GM18511 (cell line): Measurements from ENCODE around the gene PTPRM.

ENCODE experiments used
- ATAC-seq: cut with Tn5 transposase; IDR thresholded peaks from one replicate; pipeline ENCODE4 v1.9.1; 2021; ENCODE audit warnings: mild to moderate bottlenecking, moderate library complexity; ENCODE audit not compliant: unreplicated experiment

Gene PTPRM

DNA sequence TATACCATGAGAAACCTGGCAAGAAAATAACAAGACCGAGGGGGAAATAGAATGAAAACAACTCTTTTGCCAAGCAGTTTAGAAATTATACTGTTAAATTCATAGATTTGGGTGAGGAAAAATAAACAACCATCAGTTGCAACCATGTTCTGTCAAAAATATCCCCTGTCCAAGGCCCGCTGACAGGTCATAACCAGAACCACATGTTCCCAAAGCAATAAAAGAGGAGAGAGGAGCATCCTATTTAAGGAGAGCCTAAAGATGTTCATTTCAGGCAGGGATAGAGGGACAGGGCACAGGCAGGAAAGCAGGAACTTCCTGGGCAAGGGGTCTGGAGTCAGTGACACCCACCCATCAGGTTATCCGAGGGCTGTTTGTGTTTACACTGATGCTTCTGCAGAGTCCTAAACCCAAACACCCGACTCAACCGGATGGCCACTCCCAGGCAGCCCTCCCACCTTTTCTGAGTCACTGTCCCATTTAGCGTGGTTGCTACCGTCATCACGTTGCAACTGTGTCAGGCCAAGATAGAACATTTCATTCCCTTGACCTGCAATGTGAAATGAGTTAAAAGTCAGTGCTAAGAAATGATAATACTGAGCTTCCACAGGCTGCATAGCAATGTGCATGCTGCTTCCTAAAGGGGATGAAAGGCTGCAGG is 573.9 kb downstream of the PTPRM start:
- ATAC-seq: no peak

DNA sequence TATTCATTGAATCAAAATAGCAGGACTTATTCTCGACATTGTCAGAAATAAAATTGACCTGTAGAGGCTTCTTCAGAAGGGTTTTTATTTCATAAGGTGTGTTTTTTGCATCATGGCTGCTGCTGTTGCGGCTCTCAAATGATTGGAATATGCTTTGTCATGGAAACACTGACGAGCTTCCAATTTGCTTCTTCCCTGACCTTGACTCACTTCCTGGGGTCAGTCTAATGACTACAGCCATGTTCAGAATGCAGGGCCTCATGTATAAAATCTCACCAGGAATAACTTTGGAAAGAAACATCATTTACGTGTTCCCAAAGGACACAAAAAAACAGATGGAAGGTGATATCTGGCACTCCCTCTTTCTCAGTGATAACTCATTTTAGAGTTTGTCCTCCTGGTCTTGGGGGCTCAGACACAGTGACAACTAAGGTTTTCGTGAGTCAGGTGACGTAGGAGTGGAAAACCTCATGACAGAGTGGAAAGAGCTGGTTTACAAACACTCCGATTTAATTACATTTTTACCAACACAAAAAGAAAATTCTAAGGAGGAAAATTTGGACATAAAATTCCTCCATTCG is 575.1 kb downstream of the PTPRM start:
- no peak for ATAC-seq

DNA sequence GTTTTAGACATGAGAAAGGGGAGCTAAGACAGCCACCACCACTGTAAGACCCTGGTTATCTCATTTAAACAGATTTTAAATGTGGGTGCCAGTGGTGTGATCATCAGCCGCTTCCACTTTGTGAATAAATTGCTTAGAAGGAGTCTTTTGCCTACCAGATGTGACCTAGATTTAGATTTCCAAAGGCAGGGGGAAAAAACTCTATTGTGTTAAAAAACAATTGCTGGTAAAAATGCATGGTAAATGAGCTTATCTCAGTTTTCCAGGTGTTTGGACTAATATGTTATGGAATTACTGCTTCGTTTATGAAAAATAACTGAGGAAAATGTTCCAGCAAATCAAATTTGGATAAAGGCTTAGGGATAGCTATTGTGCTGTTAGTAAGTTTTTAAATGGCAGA is 575.8 kb downstream of the PTPRM start:
- ATAC-seq: no peak

DNA sequence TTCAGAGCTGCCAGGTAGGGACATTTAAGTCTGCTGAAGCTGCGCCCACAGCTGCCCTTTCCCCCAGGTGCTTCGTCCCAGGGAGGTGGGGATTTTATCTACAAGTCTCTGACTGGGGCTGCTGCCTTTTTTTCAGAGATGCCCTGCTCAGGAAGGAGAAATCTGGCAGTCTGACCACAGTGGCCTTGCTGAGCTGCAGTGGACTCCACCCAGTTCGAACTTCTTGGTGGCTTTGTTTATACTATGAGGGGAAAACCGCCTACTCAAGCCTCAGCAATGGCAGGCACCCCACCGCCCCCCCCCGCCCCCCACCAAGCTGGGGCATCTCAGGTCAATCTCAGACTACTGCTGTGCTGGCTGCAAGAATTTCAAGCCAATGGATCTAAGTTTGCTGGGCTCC is 584.1 kb downstream of the PTPRM start:
- ATAC-seq: no peak

DNA sequence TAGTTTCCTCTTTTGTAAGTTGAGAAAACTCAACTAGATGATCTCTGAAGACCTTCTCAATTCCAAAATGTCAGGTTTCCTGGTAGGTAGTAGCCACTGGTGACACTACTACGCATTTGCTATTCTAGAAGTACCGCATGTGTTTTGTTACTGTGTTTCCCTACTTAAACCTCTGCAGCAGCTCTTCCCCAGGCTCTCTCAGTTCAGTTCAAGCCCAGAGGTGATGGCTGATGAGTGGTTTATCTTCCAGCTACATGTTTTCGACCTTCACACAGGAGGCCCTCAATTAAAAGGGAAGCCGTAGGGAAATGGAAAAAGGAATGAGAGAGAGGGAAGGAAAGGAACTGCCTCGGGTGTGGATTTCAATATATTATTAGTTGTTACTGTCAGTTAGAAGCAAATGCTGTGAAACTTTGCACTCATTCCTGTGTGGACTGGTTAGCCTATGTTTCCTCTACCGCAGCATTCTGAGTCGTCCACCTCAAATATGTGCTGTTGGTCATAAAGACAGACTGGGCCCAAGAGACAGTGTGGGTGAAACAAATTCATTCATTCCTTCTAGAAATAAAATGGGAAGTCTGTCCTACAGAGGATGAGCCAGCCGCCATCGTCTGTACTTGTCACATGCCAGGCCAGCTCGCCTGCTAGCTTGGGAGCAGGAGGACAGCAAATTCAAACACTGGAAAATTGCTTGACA is 586.9 kb downstream of the PTPRM start:
- no peak for ATAC-seq

DNA sequence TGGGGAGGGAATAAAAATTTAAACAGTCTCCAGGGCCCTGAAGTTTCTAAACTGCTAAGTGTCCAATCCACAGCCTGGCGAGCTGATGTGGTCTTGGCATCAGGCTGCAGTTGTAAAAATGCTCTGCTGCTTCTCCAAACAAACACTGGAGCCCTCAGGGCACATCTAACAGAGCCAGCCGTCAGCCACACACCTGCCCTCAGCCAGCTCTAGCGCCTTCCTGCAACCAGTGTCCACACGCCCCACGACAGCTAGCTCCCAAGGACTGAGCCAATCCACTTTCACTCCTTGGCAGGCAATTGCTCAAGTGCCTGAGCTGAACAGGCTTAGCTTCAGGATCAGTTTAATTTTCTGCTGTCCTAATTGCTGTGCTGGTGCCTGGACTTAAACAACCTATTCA is 595.7 kb downstream of the PTPRM start:
- no peak for ATAC-seq

DNA sequence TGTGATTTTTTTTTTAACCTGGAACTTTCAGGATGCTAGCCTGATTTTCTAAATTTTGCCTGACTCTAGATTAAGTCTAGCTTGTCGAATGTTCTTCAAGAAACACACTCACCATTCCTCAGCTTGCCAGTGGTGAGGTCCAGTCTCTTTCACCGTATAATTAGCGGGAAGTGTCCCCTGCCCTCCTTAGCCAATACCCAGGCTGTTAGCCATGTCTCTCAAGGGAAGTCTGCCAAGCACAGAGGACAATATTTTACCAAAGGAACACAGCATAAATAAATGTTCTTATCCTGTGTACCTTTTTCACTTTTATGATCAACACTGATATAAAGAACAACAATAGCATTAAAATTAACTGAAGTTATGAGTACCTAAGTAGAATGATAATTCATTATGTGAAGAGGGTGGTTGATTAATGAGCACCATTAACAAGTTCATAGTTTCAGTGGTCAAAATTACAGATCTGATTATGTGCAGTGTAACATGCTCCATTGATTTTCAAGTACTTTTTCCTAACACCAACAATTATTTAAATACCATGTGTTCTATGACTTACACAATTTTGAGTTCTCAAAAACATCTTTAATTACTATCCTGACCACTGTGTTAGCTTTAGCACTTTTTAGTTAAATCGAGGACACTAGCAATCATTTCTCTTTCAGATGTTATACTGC is 596.3 kb downstream of the PTPRM start:
- ATAC-seq: no peak

DNA sequence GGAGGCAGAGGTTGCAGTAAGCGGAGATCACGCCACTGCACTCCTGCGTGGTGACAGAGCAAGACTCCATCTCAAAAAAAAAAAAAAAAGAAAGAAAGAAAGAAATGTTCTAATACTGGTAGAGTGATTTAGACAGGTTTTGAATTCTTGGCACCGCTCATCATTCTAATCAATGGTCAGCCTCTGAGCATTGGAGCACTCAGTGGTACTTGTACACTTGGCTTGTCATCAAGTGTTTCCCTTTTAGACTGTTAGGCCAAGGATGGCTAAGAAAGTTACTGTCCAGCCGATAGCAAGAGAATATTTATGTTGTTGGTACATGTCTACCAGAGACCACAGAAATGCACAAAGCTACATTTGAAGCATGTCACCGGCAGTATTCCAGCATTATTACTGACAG is 598.0 kb downstream of the PTPRM start:
- ATAC-seq: no peak

DNA sequence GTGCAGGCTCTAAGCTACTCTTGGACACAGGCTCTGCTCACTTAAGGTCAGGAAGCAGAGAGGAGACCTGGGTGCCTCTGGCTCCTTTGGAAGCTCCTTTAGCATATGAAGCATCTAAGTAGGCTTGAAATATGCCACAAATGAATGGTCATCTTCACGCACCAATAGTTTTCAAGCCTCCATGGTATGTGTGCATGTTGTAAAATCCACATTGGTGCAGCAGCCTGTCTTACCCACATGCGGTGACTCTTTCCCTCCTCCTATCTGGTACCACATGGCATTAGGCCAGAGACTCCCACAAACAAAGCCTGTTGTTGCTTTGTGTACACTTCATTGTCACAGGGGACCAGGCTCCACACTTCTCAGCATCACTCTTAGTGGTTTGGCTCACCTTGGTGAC is 599.9 kb downstream of the PTPRM start:
- no peak for ATAC-seq

DNA sequence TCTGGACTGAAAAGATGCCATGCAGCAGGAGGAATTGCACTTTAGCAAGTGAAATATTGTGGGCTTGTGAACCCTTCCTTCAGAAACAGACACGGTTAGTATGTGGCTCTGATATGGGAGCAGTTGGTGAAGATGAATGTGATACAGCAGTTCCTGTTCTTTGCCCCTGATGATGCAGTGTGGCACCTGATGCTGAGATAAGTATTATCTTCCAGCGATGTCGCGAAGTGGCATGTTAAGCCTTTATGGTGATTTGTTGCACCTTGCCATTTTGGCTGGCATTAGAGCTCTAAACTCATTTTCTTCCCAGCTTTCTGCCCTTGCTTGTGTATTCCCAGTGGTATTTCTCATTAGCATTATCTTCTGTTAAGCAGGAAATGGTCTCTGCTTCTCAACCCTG is 600.6 kb downstream of the PTPRM start:
- no peak for ATAC-seq

DNA sequence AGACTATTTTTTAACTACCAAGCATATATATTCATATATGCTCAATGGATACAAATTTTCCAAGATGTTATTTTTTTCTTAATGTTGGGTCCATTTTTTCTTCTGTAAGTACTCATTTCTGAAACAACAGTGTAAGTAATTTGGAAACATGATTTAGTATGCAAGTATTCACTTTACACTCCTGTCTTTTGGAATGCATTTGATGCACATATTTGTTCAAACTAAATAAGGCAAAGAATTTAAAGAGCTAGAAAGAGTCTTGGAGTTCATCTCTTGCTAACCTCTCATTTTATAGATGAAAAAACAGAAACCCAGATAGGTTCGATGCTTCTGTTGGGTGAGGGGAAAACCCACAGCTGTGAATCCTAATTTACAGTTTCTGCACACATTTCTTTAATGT is 602.6 kb downstream of the PTPRM start:
- no peak for ATAC-seq

DNA sequence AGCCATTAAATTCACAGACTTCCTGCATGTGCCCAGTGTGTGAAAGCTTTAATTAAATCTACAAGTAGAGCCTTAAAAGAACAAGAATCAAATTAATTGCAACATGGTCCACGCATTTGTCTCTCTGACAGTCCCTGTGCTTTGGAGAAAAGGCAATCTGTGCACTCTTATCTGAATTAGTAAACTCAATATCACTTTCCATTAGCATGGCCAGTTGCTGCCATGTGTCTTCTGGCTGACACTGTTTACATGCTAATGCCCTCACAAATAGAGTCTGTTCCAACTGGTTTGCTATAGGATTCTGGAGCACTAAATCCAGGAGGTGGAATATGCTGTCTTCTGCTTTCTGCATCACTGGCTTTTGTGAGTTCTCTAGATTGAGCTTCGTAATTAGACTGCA is 607.7 kb downstream of the PTPRM start:
- ATAC-seq: no peak

DNA sequence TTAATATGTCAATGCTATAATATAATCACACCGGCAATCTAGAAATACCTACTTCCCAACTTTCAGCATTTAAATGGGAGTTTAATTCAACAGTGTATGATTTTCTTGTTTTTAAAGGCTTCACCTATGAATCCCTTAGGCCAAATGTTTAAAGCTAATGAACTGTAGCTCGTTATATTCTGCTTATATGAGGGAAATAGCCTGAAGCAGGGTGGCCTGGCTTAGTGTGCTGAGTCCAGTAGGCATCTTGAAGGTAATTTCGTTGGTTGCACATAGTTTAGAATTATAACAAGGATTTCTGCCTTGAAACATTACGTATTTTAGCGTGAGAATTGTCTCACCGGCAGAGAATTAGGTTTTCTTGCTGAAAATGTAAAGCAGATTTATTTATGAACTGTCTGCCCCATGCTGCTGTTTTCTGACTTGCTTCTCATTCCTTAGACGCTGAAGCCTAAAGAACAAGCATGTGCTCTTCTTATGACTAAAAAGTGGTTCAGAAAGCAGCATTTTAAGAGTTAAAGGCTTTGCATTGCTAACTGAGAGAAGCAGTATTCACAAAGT is 608.5 kb downstream of the PTPRM start:
- no peak for ATAC-seq

DNA sequence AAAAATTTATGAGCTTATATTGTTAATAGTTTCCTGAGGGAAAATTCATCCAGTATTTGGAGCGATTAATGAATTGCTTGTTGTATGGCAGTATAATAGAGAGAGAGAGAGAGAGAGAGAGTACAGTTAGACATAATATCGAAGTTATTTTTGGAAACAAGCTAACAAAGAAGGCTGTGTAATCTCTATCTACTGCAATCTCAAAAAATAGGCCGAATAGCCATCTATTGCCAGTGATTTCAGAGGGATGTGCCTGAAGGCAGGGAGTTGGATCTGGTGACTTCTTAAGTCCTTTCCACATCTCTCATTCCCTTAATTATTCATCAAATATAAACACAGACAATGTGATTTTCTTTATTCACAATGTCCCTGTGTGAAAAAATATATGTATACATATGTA is 609.0 kb downstream of the PTPRM start:
- no peak for ATAC-seq

DNA sequence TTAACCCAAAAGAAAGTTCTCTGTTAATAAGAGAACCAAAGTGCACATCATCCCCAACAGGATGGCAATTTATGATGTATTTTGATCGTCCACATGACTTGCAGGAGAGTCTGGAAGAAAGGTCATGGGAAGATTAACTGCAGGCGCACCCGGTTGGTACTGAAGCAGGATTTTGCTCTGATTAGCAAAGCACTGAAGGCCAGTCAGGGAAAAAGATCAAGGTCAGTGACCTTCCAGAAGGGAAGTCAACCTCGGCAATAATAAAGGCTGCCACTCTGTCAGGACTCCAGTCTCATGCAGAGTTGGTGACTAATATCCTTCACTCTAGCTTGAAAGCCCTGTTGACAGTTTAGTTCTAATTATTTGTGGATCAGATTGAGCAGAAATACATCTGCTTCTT is 609.4 kb downstream of the PTPRM start:
- no peak for ATAC-seq

DNA sequence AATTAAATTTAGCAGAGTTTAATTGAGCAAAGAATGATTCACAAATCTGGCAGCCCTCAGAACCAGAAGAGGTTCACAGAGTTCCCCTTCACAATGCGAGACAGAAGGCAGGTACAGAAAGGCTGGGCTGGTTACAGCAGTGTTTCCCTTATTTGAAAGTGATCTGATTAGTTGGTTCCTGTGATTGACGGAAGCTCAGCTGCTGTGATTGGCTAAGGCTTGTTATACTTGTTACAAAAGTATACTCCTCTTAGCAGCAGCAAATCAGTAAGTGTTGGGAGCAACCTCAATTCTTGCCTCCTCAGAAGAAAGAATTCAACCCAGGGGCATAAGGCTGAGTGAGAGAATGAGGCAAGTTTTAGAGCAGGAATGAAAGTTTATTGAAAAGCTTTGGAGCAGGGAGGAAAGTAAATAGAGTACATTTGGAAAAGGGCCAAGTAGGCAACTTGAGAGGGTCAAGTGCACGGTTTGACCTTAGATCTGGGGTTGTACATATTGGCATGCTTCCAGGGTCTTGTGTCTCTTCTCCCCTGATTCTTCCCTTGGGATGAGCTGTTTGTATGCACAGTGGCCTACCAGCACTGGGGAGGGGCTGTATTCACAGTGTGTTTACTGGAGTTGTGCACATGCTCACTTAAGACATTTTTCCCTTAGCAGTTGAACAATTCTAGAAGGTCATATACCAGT is 610.4 kb downstream of the PTPRM start:
- no peak for ATAC-seq

DNA sequence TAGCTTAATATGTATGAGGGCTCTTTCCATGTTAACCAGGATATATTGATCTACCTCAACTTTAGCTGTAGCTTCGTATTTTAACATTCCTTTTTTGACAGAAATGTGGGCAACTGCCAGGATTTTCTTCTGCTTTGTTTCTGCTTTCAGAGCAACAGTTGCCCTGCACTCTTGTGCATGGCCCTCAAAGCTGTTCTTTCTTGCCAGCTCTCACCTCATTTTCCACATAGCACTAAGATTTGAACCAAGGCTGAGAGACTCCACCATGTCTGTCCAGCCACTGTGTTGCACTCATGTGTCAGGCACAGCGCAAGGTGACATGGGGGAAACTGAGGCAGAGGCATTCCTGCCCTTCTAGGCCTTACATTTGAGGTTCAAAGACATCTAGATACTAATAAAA is 619.3 kb downstream of the PTPRM start:
- no peak for ATAC-seq

DNA sequence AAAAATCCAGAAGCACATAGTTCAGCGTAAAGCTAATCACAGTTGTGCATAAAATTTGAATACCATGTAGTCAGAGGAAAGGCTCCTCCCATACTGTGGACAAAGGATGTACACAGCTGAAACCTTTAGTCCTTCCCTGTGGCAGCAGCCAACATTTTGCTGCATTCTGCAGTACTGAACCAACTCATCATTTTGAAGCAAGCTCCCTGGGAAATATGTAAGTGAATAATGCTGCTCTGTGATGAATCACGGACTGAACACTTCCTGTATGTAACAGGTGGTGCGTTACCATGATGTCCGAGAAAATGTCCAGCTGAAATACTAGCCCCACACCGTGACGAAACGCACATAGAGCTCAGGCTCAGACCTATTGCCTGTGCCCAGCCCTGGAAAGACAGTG is 621.1 kb downstream of the PTPRM start:
- ATAC-seq: no peak

DNA sequence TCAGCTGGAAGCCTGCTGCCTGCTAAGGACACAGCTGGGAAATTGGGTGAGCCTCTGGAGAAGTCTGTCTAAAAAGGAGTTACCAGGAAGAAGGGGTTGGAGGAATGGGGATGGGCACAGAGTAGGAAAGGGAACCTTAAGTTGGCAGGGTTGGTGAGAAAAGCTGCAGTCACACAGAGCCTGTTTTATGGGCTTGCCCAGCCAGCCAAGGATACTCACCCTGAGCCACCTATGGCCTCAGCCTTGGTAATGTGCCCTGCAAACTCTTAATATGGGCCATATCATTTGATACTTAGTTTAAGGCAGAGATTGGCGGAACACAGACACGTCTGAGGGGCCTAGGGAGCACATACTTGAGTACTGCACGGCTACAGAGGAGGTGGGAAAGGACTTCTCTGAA is 623.9 kb downstream of the PTPRM start:
- no peak for ATAC-seq

DNA sequence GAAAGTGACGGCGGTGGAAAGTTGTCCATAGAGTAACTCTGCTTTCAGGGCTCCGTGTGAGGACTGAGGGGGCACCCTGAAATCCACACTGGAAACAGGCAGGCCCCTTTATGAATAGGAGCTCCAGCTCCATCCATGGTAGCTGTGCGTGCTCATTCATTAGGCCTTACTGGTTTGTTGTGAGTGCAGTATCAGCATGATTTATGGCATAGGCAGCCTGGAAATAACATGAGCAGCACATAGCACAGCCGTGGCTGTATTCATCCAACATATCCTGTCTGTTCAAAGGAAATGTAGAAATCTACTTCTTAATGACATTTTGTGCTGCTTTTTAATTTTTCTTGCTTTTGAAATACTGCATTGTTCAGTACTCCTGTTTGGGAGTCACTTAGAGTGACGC is 627.3 kb downstream of the PTPRM start:
- ATAC-seq: no peak

DNA sequence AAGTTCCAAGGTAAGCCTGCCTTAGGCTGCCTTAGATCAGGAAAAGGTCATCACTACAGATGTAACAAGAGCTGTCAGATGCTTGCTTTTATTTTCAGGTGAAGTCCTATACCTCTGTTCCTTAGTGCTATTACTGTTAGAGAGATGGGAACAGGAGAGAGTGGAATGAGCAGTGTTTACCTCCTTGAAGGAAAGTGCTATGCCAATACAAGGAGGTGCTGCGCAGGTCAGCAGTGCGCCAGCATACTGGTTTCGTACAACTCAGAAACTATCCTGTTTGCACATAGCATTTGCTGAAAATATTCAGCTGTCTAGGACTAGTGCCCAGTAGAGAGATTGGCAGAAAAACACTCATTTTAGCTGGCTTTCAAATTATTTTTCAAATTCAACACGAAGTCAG is 629.1 kb downstream of the PTPRM start:
- ATAC-seq: no peak
